WTC11 (cell line): ENCODE data around the gene HORMAD1. TPM values are rescaled to one million over a fixed set of nuclear protein-coding genes. Genes with fewer than 3 reads are reported as not detected.

Experiments used
- ATAC-seq: fragments of 200-7000 bp; cut with Tn5 transposase; 2 replicates; pipeline ENCODE4 v1.10.0; 2021; ENCODE audit warnings: mild to moderate bottlenecking, moderate library complexity
- CTCF ChIA-PET: fragments of 300-600 bp; sonication (Branson Sonifier 250); formaldehyde crosslinking; loops from one replicate; lab custom pipeline; 2021; ENCODE audit warnings: antibody characterized with exemption; lab: Charles Lee
- POLR2A ChIA-PET: fragments of 350-600 bp; sonication (Branson Sonifier 250); formaldehyde crosslinking; loops from one replicate; lab custom pipeline; 2021; ENCODE audit warnings: antibody characterized with exemption; lab: Charles Lee
- DNase-seq: peaks from one replicate; pipeline ENCODE4 v3.0.0; 2021; ENCODE audit warnings: low spot score
- H3K27ac Mint-ChIP-seq: 2 replicates; pipeline ENCODE4 v1.8.0; 2021; ENCODE audit warnings: mixed read lengths
- H3K27me3 Mint-ChIP-seq: 2 replicates; pipeline ENCODE4 v1.8.0; 2021; ENCODE audit warnings: low read depth, mild to moderate bottlenecking, moderate library complexity, mixed read lengths
- H3K36me3 Mint-ChIP-seq: 2 replicates; pipeline ENCODE4 v1.8.0; 2021; ENCODE audit warnings: mixed read lengths
- H3K4me1 Mint-ChIP-seq: 2 replicates; pipeline ENCODE4 v1.8.0; 2022; ENCODE audit warnings: mixed read lengths
- H3K4me3 Mint-ChIP-seq: 2 replicates; pipeline ENCODE4 v1.8.0; 2021; ENCODE audit warnings: mild to moderate bottlenecking, moderate library complexity, mixed read lengths
- H3K9me3 Mint-ChIP-seq: 2 replicates; pipeline ENCODE4 v1.8.0; 2021; ENCODE audit warnings: mixed read lengths
- ATF1 ChIP-seq: sonication (generic); formaldehyde crosslinking; IDR thresholded peaks from 2 replicates; pipeline ENCODE4 v1.8.1; 2023; ENCODE audit warnings: mild to moderate bottlenecking, moderate library complexity, missing genetic modification reagents
- CBFB ChIP-seq: sonication (generic); formaldehyde crosslinking; IDR thresholded peaks from 2 replicates; pipeline ENCODE4 v1.8.1; 2022; ENCODE audit warnings: mild to moderate bottlenecking, low read depth, missing genetic modification reagents
- ELF4 ChIP-seq: sonication (generic); formaldehyde crosslinking; IDR thresholded peaks from 2 replicates; pipeline ENCODE4 v1.8.1; 2022; ENCODE audit warnings: low read depth, mild to moderate bottlenecking, moderate library complexity, missing genetic modification reagents
- ESRRA ChIP-seq: sonication (generic); formaldehyde crosslinking; IDR thresholded peaks from 2 replicates; pipeline ENCODE4 v1.8.1; 2022; ENCODE audit warnings: mild to moderate bottlenecking, missing genetic modification reagents, borderline replicate concordance
- GABPB1 ChIP-seq: sonication (generic); formaldehyde crosslinking; IDR thresholded peaks from 2 replicates; pipeline ENCODE4 v1.8.1; 2023; ENCODE audit warnings: mild to moderate bottlenecking, missing genetic modification reagents
- NFE2L1 ChIP-seq: sonication (generic); formaldehyde crosslinking; IDR thresholded peaks from 2 replicates; pipeline ENCODE4 v1.8.1; 2023; ENCODE audit warnings: missing genetic modification reagents
- NR1H2 ChIP-seq: sonication (generic); formaldehyde crosslinking; IDR thresholded peaks from 2 replicates; pipeline ENCODE4 v1.9.0; 2021; ENCODE audit warnings: mild to moderate bottlenecking, moderate library complexity, missing genetic modification reagents
- NR3C1 ChIP-seq: sonication (generic); formaldehyde crosslinking; conservative IDR thresholded peaks from 2 replicates; pipeline ENCODE4 v1.8.1; 2023; ENCODE audit warnings: low read depth, mild to moderate bottlenecking, missing genetic modification reagents
- PRRX2 ChIP-seq: fragments of 250-450 bp; sonication (Bioruptor Pico); IDR thresholded peaks from 2 replicates; pipeline ENCODE4 v1.8.0; 2021; ENCODE audit warnings: mild to moderate bottlenecking
- RELA ChIP-seq: sonication (generic); formaldehyde crosslinking; IDR thresholded peaks from 2 replicates; pipeline ENCODE4 v1.8.1; 2022; ENCODE audit warnings: missing genetic modification reagents, mild to moderate bottlenecking, borderline replicate concordance
- TEAD4 ChIP-seq: sonication (generic); formaldehyde crosslinking; IDR thresholded peaks from 2 replicates; pipeline ENCODE4 v1.8.0; 2022; ENCODE audit warnings: mild to moderate bottlenecking, missing genetic modification reagents
- ZNF121 ChIP-seq: sonication (generic); formaldehyde crosslinking; IDR thresholded peaks from 2 replicates; pipeline ENCODE4 v1.8.0; 2023; ENCODE audit warnings: missing genetic modification reagents
- ZNF138 ChIP-seq: sonication (generic); formaldehyde crosslinking; conservative IDR thresholded peaks from 2 replicates; pipeline ENCODE4 v1.8.1; 2022; ENCODE audit warnings: mild to moderate bottlenecking, moderate library complexity, missing genetic modification reagents
- total RNA-seq: library from RNA; stranded (reverse); gene quantifications from 3 replicates; pipeline ENCODE4 v1.2.3, GENCODE V29; 2021
- TF ChIP-seq, protein P1 (sequence below): sonication (generic); formaldehyde crosslinking; IDR thresholded peaks from 2 replicates; pipeline ENCODE4 v1.8.0; 2023; ENCODE audit warnings: mild to moderate bottlenecking, missing genetic modification reagents
- TF ChIP-seq, protein P2 (sequence below): sonication (generic); formaldehyde crosslinking; IDR thresholded peaks from 2 replicates; pipeline ENCODE4 v1.8.0; 2023; ENCODE audit warnings: missing genetic modification reagents
- TF ChIP-seq, protein P3 (sequence below): sonication (generic); formaldehyde crosslinking; IDR thresholded peaks from 2 replicates; pipeline ENCODE4 v1.8.1; 2022; ENCODE audit warnings: missing genetic modification reagents, borderline replicate concordance
- TF ChIP-seq, protein P4 (sequence below): sonication (generic); formaldehyde crosslinking; IDR thresholded peaks from 2 replicates; pipeline ENCODE4 v1.8.0; 2022; ENCODE audit warnings: mild to moderate bottlenecking, missing genetic modification reagents
- TF ChIP-seq, protein P5 (sequence below): sonication (generic); formaldehyde crosslinking; IDR thresholded peaks from 2 replicates; pipeline ENCODE4 v1.8.0; 2022; ENCODE audit warnings: mild to moderate bottlenecking, missing genetic modification reagents
- TF ChIP-seq, protein P6 (sequence below): sonication (generic); formaldehyde crosslinking; IDR thresholded peaks from 2 replicates; pipeline ENCODE4 v1.8.1; 2022; ENCODE audit warnings: mild to moderate bottlenecking, missing genetic modification reagents, moderate library complexity, borderline replicate concordance
- TF ChIP-seq, protein P7 (sequence below): sonication (generic); formaldehyde crosslinking; IDR thresholded peaks from 2 replicates; pipeline ENCODE4 v1.8.1; 2023; ENCODE audit warnings: mild to moderate bottlenecking, missing genetic modification reagents

Gene HORMAD1
- total RNA-seq, 1 experiment from 2014 or later, result not detected

DNA sequence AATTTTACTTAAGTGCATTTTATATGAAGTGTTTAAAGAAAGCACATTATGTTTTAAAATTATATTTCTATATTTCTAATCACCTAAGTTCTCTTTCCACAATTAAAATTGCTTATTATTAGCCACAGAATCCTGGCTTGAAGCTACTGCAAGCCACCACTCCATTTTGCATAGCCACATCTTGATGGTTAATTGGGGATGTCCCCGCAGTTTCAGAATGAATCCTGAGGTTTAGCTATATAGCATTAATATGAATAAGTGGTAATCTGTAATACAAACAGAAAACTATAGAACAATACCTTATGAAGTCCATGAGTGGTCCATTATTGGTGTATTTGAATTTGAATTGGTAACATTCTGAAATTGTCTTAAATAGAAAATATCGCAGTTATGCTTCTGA, 12.1 kb downstream of the HORMAD1 start:
- H3K4me1 Mint-ChIP-seq, result peaks cover 11% of the 10 kb centered on the region
- TF ChIP-seq ATF1, result no peak
- no peak overlapping the region for H3K27ac Mint-ChIP-seq
- H3K36me3 Mint-ChIP-seq, result no peaks in the 10 kb centered on the region
- H3K4me3 Mint-ChIP-seq, result no peak overlapping the region
- DNase-seq (no peak), ATAC-seq (no peak)
- ChIA-PET POLR2A (no interaction called here), CTCF (interaction anchor here (1.1 kb wide), 1 partner anchor 11 kb away, joined by 3 read pairs; the partner anchor contains the start of gene GOLPH3L)
- no peaks in the 10 kb centered on the region for H3K9me3 Mint-ChIP-seq
- no peaks in the 10 kb centered on the region for H3K27me3 Mint-ChIP-seq

DNA sequence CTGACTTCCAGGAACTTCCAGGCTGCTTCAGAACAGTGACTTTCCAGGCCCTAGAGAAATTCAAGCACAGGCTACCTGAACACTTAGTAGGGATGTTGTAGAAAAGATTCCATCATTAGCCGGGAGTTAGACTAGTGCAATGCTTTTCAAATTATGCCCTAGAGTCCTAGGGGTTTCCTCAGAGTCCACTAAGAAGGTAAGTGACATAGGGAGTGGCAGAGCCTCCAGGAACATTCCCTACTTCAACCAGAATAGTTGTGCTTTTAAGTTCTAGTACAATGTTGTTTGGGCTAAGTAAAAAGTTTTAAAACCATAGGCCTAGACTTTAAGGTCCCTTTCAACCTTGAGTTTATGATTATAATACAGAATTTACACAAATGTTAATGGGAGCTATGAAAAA, 14.6 kb downstream of the HORMAD1 start:
- H3K4me1 Mint-ChIP-seq, result peaks cover 4% of the 10 kb centered on the region; the same call in 1 of the 2 replicates
- no peak overlapping the region for H3K4me3 Mint-ChIP-seq
- H3K9me3 Mint-ChIP-seq, result no peaks in the 10 kb centered on the region
- H3K27me3 Mint-ChIP-seq, result no peaks in the 10 kb centered on the region
- CTCF ChIA-PET, result no interaction called here
- no peaks in the 10 kb centered on the region for H3K36me3 Mint-ChIP-seq
- H3K27ac Mint-ChIP-seq, result no peak overlapping the region
- no peak for ATAC-seq
- no peak for DNase-seq
- POLR2A ChIA-PET, result no interaction called here
- TF ChIP-seq GABPB1, result no peak
- TF ChIP-seq, protein P1, sequence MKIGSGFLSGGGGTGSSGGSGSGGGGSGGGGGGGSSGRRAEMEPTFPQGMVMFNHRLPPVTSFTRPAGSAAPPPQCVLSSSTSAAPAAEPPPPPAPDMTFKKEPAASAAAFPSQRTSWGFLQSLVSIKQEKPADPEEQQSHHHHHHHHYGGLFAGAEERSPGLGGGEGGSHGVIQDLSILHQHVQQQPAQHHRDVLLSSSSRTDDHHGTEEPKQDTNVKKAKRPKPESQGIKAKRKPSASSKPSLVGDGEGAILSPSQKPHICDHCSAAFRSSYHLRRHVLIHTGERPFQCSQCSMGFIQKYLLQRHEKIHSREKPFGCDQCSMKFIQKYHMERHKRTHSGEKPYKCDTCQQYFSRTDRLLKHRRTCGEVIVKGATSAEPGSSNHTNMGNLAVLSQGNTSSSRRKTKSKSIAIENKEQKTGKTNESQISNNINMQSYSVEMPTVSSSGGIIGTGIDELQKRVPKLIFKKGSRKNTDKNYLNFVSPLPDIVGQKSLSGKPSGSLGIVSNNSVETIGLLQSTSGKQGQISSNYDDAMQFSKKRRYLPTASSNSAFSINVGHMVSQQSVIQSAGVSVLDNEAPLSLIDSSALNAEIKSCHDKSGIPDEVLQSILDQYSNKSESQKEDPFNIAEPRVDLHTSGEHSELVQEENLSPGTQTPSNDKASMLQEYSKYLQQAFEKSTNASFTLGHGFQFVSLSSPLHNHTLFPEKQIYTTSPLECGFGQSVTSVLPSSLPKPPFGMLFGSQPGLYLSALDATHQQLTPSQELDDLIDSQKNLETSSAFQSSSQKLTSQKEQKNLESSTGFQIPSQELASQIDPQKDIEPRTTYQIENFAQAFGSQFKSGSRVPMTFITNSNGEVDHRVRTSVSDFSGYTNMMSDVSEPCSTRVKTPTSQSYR (CRISPR knock-in tag), result no peak
- TF ChIP-seq, protein P2, sequence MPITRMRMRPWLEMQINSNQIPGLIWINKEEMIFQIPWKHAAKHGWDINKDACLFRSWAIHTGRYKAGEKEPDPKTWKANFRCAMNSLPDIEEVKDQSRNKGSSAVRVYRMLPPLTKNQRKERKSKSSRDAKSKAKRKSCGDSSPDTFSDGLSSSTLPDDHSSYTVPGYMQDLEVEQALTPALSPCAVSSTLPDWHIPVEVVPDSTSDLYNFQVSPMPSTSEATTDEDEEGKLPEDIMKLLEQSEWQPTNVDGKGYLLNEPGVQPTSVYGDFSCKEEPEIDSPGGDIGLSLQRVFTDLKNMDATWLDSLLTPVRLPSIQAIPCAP (CRISPR knock-in tag), result no peak
- TF ChIP-seq, protein P3, sequence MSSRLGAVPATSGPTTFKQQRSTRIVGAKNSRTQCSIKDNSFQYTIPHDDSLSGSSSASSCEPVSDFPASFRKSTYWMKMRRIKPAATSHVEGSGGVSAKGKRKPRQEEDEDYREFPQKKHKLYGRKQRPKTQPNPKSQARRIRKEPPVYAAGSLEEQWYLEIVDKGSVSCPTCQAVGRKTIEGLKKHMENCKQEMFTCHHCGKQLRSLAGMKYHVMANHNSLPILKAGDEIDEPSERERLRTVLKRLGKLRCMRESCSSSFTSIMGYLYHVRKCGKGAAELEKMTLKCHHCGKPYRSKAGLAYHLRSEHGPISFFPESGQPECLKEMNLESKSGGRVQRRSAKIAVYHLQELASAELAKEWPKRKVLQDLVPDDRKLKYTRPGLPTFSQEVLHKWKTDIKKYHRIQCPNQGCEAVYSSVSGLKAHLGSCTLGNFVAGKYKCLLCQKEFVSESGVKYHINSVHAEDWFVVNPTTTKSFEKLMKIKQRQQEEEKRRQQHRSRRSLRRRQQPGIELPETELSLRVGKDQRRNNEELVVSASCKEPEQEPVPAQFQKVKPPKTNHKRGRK (CRISPR knock-in tag), result no peak
- no peak for TF ChIP-seq PRRX2 (CRISPR knock-in tag)
- no peak for TF ChIP-seq ELF4 (CRISPR knock-in tag)
- no peak for TF ChIP-seq CBFB (CRISPR knock-in tag)
- no peak for TF ChIP-seq ZNF138
- TF ChIP-seq, protein P4, sequence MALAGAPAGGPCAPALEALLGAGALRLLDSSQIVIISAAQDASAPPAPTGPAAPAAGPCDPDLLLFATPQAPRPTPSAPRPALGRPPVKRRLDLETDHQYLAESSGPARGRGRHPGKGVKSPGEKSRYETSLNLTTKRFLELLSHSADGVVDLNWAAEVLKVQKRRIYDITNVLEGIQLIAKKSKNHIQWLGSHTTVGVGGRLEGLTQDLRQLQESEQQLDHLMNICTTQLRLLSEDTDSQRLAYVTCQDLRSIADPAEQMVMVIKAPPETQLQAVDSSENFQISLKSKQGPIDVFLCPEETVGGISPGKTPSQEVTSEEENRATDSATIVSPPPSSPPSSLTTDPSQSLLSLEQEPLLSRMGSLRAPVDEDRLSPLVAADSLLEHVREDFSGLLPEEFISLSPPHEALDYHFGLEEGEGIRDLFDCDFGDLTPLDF (CRISPR knock-in tag), result no peak
- TF ChIP-seq NFE2L1 (CRISPR knock-in tag), result no peak
- no peak for TF ChIP-seq TEAD4
- TF ChIP-seq ZNF121, result no peak
- no peak for TF ChIP-seq RELA
- no peak for TF ChIP-seq ESRRA (CRISPR knock-in tag)
- TF ChIP-seq, protein P5, sequence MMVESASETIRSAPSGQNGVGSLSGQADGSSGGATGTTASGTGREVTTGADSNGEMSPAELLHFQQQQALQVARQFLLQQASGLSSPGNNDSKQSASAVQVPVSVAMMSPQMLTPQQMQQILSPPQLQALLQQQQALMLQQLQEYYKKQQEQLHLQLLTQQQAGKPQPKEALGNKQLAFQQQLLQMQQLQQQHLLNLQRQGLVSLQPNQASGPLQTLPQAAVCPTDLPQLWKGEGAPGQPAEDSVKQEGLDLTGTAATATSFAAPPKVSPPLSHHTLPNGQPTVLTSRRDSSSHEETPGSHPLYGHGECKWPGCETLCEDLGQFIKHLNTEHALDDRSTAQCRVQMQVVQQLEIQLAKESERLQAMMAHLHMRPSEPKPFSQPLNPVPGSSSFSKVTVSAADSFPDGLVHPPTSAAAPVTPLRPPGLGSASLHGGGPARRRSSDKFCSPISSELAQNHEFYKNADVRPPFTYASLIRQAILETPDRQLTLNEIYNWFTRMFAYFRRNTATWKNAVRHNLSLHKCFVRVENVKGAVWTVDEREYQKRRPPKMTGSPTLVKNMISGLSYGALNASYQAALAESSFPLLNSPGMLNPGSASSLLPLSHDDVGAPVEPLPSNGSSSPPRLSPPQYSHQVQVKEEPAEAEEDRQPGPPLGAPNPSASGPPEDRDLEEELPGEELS, result no peak

DNA sequence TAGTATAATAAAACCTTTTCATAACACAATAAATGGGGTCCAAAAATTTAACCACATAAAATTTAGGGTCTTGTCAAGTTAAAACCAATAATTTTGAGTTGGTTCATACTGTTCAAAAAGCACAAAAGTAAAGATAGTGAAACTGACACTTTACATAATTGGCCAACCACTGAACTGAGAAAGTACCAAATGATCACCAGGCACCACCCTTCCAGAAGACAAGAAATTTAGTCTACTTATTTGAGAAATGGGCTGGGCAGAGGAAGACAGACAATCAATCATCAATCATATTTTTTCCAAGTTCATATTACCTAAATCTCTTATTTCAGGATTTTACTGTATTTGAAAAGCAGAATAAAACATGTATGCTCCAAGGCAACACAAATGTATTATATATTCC, 17.3 kb downstream of the HORMAD1 start:
- DNase-seq (no peak), ATAC-seq (no peak)
- Mint-ChIP-seq H3K9me3 (no peaks in the 10 kb centered on the region), H3K27ac (no peak overlapping the region), H3K27me3 (no peaks in the 10 kb centered on the region), H3K4me1 (no peaks in the 10 kb centered on the region), H3K4me3 (no peak overlapping the region), H3K36me3 (no peaks in the 10 kb centered on the region)
- POLR2A ChIA-PET, result no interaction called here
- no peak for TF ChIP-seq NR1H2
- no peak for TF ChIP-seq NR3C1 (CRISPR knock-in tag)
- TF ChIP-seq, protein P6, sequence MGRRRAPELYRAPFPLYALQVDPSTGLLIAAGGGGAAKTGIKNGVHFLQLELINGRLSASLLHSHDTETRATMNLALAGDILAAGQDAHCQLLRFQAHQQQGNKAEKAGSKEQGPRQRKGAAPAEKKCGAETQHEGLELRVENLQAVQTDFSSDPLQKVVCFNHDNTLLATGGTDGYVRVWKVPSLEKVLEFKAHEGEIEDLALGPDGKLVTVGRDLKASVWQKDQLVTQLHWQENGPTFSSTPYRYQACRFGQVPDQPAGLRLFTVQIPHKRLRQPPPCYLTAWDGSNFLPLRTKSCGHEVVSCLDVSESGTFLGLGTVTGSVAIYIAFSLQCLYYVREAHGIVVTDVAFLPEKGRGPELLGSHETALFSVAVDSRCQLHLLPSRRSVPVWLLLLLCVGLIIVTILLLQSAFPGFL (CRISPR knock-in tag), result no peak
- TF ChIP-seq, protein P7, sequence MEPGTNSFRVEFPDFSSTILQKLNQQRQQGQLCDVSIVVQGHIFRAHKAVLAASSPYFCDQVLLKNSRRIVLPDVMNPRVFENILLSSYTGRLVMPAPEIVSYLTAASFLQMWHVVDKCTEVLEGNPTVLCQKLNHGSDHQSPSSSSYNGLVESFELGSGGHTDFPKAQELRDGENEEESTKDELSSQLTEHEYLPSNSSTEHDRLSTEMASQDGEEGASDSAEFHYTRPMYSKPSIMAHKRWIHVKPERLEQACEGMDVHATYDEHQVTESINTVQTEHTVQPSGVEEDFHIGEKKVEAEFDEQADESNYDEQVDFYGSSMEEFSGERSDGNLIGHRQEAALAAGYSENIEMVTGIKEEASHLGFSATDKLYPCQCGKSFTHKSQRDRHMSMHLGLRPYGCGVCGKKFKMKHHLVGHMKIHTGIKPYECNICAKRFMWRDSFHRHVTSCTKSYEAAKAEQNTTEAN (CRISPR knock-in tag), result no peak
- CTCF ChIA-PET, result no interaction called here
